ENCODE measurements around the gene TMEM98.

DNA sequence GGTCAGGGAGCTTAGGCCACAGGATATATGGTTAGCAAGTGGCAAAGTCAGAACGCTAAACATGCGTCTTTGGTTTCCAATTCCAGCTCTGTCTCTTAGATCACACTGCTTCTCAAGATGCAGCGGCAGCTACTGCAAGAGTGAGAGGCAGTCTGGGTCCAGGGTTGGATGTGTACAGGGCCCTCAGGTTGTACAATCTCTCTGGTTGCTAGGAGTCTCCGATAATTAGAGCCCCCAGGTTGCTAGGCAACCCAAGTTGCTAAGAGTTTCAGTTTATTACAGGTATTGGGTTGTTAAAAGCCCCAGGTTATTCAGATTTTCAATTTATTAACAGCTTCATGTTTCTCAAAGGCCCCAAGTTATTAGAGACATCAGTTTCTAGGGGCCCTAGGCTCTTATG, 48.2 kb downstream of the TMEM98 start:
- TF ChIP-seq EZH2 (optimal IDR thresholded peaks at IDR 0.05; ENCODE audit: low read depth, low read length), result no peak
- TF ChIP-seq, protein P1, sequence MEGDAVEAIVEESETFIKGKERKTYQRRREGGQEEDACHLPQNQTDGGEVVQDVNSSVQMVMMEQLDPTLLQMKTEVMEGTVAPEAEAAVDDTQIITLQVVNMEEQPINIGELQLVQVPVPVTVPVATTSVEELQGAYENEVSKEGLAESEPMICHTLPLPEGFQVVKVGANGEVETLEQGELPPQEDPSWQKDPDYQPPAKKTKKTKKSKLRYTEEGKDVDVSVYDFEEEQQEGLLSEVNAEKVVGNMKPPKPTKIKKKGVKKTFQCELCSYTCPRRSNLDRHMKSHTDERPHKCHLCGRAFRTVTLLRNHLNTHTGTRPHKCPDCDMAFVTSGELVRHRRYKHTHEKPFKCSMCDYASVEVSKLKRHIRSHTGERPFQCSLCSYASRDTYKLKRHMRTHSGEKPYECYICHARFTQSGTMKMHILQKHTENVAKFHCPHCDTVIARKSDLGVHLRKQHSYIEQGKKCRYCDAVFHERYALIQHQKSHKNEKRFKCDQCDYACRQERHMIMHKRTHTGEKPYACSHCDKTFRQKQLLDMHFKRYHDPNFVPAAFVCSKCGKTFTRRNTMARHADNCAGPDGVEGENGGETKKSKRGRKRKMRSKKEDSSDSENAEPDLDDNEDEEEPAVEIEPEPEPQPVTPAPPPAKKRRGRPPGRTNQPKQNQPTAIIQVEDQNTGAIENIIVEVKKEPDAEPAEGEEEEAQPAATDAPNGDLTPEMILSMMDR (IDR thresholded peaks at IDR 0.05; ENCODE audit: low read length), result no peak
